Measurements from ENCODE around the gene ACOT7. TPM values are rescaled to one million over a fixed set of nuclear protein-coding genes. Genes with fewer than 3 reads are reported as not detected.
"Not testable (repeated sequence)": the region's sequence is repeated elsewhere in the genome, so short reads cannot be mapped to it uniquely, and the experiment has no call there.

Gene ACOT7
- total RNA-seq, 2 experiments from 2014 or later = 5.3 to 5.4 TPM

DNA sequence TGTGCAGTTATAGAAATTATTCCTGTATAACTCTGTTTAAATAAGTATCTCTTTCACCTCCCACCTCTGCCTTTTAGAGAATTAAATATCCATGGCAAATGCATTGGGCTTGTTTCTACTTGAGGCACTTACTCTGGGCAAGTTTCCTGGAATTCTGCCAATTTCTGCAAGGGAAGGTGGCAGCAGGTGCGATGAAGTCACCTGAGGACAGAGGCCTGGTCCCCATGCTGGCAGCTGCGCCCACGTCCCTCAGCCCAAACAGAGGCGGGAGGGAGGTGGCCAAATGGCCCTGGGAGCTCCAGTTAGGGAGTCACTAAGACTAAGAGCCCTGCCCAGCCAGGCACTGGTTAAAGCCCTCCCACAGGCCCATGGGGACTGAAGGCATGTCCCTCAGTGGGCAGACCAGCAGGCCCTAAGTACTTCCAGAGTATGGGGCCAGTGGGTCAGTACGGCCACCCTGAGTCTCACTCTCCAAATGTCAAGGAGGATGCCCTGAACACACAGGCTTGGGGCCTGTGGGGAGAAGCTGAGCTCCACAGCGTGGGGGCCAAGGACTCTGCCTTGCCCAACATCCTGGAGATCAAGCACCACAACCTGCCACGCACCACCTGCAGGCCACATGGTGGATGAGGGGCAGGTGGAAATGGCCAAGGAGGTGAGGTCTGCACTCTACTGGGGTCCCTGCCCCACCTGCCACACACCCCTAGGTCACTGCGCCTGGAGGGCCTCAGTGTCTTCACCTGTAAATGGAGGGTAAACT lies 19.4 kb downstream of the ACOT7 start:
- Mint-ChIP-seq H3K4me1 (ENCODE audit: low read depth) (peaks cover 5% of the 10 kb centered on the region), H3K27me3 (no peaks in the 10 kb centered on the region), H3K4me3 (no peak overlapping the region), H3K9me3 (no peaks in the 10 kb centered on the region), H3K36me3 (ENCODE audit: low read depth) (no peaks in the 10 kb centered on the region), H3K27ac (no peak overlapping the region)
- intact Hi-C loops (cut with DNase I, micrococcal nuclease) = no loop called here
- Histone ChIP-seq H3K27me3 (ENCODE audit: control insufficient read depth in 1 of 2, insufficient read depth in 2 of 2, low read length in 2 of 2) (no peaks in the 10 kb centered on the region), H3K4me3 (ENCODE audit: low read length) (no peak overlapping the region), H3K27ac (ENCODE audit: low read depth in 1 of 2, low read length in 2 of 2) (no peak overlapping the region), H3K9me3 (ENCODE audit: control insufficient read depth in 1 of 2, insufficient read depth in 1 of 2, low read length in 2 of 2) (no peaks in the 10 kb centered on the region), H3K36me3 (ENCODE audit: insufficient read depth, low read length) (no peaks in the 10 kb centered on the region), H3K4me1 (ENCODE audit: insufficient read depth, low read length) (peaks cover 4% of the 10 kb centered on the region)
- ChIA-PET POLR2A (no interaction called here), CTCF (no interaction called here)
- ATAC-seq (ENCODE audit: poor library complexity) = no peak
- DNase-seq = no peak
- no peak for TF ChIP-seq CTCF (IDR thresholded peaks at IDR 0.05)

- peaks cover 0 to 13% of the 10 kb centered on the region in 2 experiments for H3K9me3 ChIP-seq (ENCODE audit: control insufficient read depth in 1 of 2, insufficient read depth in 1 of 2, low read length in 2 of 2)
- ATAC-seq (ENCODE audit: poor library complexity); H3K36me3 ChIP-seq (ENCODE audit: insufficient read depth, low read length); H3K4me3 Mint-ChIP-seq; H3K27ac ChIP-seq (ENCODE audit: low read depth in 1 of 2, low read length in 2 of 2); H3K36me3 Mint-ChIP-seq (ENCODE audit: low read depth); H3K9me3 Mint-ChIP-seq; H3K4me3 ChIP-seq (ENCODE audit: low read length); H3K27me3 Mint-ChIP-seq; POLR2A ChIA-PET; H3K4me1 ChIP-seq (ENCODE audit: insufficient read depth, low read length); intact Hi-C loops (cut with DNase I, micrococcal nuclease); H3K27ac Mint-ChIP-seq; H3K4me1 Mint-ChIP-seq (ENCODE audit: low read depth); DNase-seq; H3K27me3 ChIP-seq (ENCODE audit: control insufficient read depth in 1 of 2, insufficient read depth in 2 of 2, low read length in 2 of 2): not testable (repeated sequence)
- CTCF ChIA-PET = interaction anchor here (0.7 kb wide), 1 partner anchor 124 kb away, joined by 3 read pairs; no protein-coding TSS in a partner anchor
Observed at GRCh38 chr1:6372236-6372635, 21.3 kb downstream of the ACOT7 start.

DNA sequence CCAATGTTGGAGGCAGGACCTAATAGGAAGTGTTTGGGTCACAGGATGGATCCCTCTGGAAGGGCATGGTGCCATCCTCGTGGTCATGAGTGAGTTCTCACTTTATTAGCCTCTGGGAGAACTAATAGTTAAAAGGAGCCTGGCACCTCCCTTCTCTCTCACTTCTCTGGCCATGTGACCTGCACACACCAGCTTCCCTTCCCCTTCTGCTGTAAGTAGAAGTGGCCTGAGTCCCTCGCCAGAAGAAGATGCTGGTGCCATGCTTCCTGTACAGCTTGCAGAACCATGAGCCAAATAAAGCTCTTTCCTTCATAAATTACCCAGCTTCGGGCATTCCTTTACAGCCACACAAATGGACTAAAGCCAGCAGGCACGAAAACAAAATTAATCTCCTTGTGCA lies 23.6 kb downstream of the ACOT7 start:
- ATAC-seq (ENCODE audit: poor library complexity) = no peak
- Mint-ChIP-seq H3K4me1 (ENCODE audit: low read depth) (peaks cover 10% of the 10 kb centered on the region), H3K27ac (no peak overlapping the region), H3K36me3 (ENCODE audit: low read depth) (peaks cover 4% of the 10 kb centered on the region), H3K9me3 (no peaks in the 10 kb centered on the region), H3K27me3 (no peaks in the 10 kb centered on the region), H3K4me3 (no peak overlapping the region)
- peaks cover 0 to 14% of the 10 kb centered on the region in 2 experiments for H3K9me3 ChIP-seq (ENCODE audit: control insufficient read depth in 1 of 2, insufficient read depth in 1 of 2, low read length in 2 of 2)
- no peak overlapping the region for H3K4me3 ChIP-seq (ENCODE audit: low read length)
- ChIA-PET CTCF (no interaction called here), POLR2A (no interaction called here)
- peaks cover 18% of the 10 kb centered on the region for H3K4me1 ChIP-seq (ENCODE audit: insufficient read depth, low read length)
- H3K27me3 ChIP-seq (ENCODE audit: control insufficient read depth in 1 of 2, insufficient read depth in 2 of 2, low read length in 2 of 2) = no peaks in the 10 kb centered on the region
- H3K27ac ChIP-seq (ENCODE audit: low read depth in 1 of 2, low read length in 2 of 2) = no peak overlapping the region
- no peaks in the 10 kb centered on the region for H3K36me3 ChIP-seq (ENCODE audit: insufficient read depth, low read length)
- DNase-seq = no peak
- intact Hi-C loops (cut with DNase I, micrococcal nuclease) = no loop called here
- no peak for TF ChIP-seq CTCF (IDR thresholded peaks at IDR 0.05)

All from CD4-positive, alpha-beta T cell (primary cell).